Measurements from ENCODE around the gene RTN1. TPM values are rescaled to one million over a fixed set of nuclear protein-coding genes. Genes with fewer than 3 reads are reported as not detected.
A peak's percentile ranks its signal among the peaks of the same experiment; 100 is the strongest.

RTN1 gene
- total RNA-seq, 4 donors from 2014 or later: 2.9 to 13.6 (median 9.2) TPM

- intact Hi-C loops (cut with DNase I): no loop called here
- H3K4me3 ChIP-seq: peak overlapping the region; percentile 18 to 45 (median 33)
- TF ChIP-seq EP300 (IDR thresholded peaks at IDR 0.05): no peak
- no peak for TF ChIP-seq POLR2AphosphoS5 (IDR thresholded peaks at IDR 0.05)
- TF ChIP-seq, protein P1, sequence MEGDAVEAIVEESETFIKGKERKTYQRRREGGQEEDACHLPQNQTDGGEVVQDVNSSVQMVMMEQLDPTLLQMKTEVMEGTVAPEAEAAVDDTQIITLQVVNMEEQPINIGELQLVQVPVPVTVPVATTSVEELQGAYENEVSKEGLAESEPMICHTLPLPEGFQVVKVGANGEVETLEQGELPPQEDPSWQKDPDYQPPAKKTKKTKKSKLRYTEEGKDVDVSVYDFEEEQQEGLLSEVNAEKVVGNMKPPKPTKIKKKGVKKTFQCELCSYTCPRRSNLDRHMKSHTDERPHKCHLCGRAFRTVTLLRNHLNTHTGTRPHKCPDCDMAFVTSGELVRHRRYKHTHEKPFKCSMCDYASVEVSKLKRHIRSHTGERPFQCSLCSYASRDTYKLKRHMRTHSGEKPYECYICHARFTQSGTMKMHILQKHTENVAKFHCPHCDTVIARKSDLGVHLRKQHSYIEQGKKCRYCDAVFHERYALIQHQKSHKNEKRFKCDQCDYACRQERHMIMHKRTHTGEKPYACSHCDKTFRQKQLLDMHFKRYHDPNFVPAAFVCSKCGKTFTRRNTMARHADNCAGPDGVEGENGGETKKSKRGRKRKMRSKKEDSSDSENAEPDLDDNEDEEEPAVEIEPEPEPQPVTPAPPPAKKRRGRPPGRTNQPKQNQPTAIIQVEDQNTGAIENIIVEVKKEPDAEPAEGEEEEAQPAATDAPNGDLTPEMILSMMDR (IDR thresholded peaks at IDR 0.05): no peak
- no peak for TF ChIP-seq POLR2A (IDR thresholded peaks at IDR 0.05; ENCODE audit: low read depth)
- no peaks in the 10 kb centered on the region for H3K36me3 ChIP-seq
- H3K27me3 ChIP-seq: peaks cover 0 to 36% (median 0%) of the 10 kb centered on the region in 4 donors
- H3K9me3 ChIP-seq: no peaks in the 10 kb centered on the region
- 4% methylated on average over 16 of the region's 57 CpGs for WGBS
- H3K4me1 ChIP-seq: peaks cover 0 to 9% (median 8%) of the 10 kb centered on the region in 4 donors
- H3K27ac ChIP-seq (replicated peaks in 1 of 4): no peak overlapping the region
- DNase-seq (ENCODE audit: extremely low spot score): no peak
Measured at GRCh38 chr14:59630288-59630963, 240.2 kb downstream of the RTN1 start.

DNA sequence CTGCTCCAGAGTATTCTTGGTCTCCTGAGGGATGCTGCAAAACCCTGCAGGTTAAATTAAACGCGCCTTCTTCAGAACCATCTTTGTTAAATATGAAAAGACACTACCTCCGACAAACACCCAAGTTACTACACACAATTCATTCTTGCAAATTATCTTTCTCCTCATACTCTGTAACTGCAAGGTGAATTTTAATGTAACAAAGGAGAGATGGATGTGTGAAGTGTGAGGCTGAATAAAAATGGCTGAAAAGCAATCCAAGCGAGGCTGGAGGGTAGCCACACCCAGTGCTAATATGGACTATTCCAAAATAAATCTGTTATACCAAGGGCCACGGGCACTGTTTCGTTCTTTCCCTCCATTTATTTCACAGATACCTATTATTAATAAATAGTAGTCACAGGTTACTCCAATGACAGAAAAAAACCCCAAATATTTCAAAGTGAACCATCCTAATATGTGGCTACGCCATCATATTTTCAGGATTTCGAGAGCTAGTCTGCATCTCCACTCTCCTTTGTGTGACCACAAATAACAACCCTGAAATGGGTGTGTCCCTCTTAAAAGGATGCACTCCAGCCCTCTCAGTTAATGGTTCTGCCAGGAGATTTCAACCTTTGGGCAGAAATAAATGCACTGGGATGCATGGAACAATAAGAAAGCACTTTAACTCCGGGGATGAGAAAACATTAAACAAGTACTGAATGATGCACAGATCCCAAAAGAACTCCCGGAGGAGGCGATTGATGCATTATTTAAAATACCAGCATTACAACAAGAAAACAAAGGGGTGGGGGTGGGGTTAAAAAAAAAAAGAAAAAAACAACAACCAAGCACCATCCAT, 240.9 kb downstream of the RTN1 start:
- Histone ChIP-seq H3K27me3 (peaks cover 0 to 36% (median 0%) of the 10 kb centered on the region in 4 donors), H3K4me1 (peaks cover 0 to 9% (median 8%) of the 10 kb centered on the region in 4 donors), H3K27ac (replicated peaks in 1 of 4) (no peak overlapping the region), H3K4me3 (no peak overlapping the region), H3K9me3 (no peaks in the 10 kb centered on the region), H3K36me3 (no peaks in the 10 kb centered on the region)
- TF ChIP-seq, protein P1 (IDR thresholded peaks at IDR 0.05): no peak
- TF ChIP-seq POLR2A (IDR thresholded peaks at IDR 0.05; ENCODE audit: low read depth) (no peak), POLR2AphosphoS5 (IDR thresholded peaks at IDR 0.05) (no peak), EP300 (IDR thresholded peaks at IDR 0.05) (no peak)
- intact Hi-C loops (cut with DNase I): no loop called here
- DNase-seq (ENCODE audit: extremely low spot score): no peak
- 71% methylated on average over 11 of the region's 11 CpGs for WGBS

DNA sequence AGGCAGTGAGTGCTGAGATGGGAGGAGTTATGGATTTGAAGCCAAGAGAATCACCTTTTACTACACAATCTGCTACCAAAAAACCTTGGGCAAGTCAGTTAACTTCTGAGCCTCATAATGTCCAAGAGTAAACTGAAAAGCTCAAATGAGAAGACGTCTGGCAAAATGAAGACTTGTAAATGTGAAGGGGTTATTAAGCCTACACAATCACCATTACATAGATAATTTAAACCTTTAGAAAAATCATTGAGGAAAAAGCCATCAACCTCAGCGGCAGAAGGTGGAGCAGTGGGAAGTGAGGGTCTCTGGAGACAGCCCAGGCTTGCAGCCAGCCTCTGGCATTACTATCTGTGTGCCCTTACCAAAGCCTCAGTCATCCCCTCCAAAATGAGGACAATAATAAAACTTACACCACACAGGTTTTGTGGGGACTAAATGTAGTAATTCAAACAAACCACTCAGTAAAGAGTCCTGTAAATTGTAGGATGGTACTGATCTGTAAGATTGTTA, 243.5 kb downstream of the RTN1 start:
- H3K36me3 ChIP-seq: no peaks in the 10 kb centered on the region
- H3K27me3 ChIP-seq: peaks cover 0 to 28% (median 0%) of the 10 kb centered on the region in 4 donors
- WGBS: 78% methylated on average over 2 of the region's 2 CpGs

DNA sequence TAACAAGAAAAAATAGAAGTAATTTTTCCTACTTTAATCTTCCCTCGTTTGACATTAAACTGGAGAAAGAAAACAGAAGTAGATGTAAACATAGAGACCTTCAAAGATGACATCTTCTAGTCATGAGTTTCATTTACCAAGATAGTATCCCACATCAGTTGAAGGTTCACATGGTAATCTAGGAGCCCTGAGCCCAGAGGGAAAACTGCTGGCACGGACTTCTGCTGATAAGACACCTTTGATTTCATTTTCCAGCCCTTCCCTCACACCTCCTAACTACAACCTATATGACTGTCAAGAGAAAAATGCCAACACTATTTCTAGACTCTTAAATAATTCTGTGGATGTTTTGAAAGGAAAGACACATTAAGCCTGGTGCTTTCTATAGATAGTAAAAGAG, 247.9 kb downstream of the RTN1 start:
- WGBS: 44% methylated on average over 2 of the region's 2 CpGs
- no peaks in the 10 kb centered on the region for H3K9me3 ChIP-seq
- H3K36me3 ChIP-seq: no peaks in the 10 kb centered on the region
- H3K27me3 ChIP-seq: no peaks in the 10 kb centered on the region
- no peak for DNase-seq (ENCODE audit: extremely low spot score)
- TF ChIP-seq POLR2A (IDR thresholded peaks at IDR 0.05; ENCODE audit: low read depth) (no peak), POLR2AphosphoS5 (IDR thresholded peaks at IDR 0.05) (no peak), EP300 (IDR thresholded peaks at IDR 0.05) (no peak)
- TF ChIP-seq, protein P1 (IDR thresholded peaks at IDR 0.05): no peak
- intact Hi-C loops (cut with DNase I): no loop called here
- no peak overlapping the region for H3K27ac ChIP-seq (replicated peaks in 1 of 4)
- H3K4me3 ChIP-seq: no peak overlapping the region
- H3K4me1 ChIP-seq: no peaks in the 10 kb centered on the region

More for the DNA sequence above, 243.5 kb downstream of the RTN1 start:
- TF ChIP-seq EP300 (IDR thresholded peaks at IDR 0.05) (no peak), POLR2A (IDR thresholded peaks at IDR 0.05; ENCODE audit: low read depth) (no peak), POLR2AphosphoS5 (IDR thresholded peaks at IDR 0.05) (no peak)
- TF ChIP-seq, protein P1 (IDR thresholded peaks at IDR 0.05): no peak
- no peak overlapping the region for H3K4me3 ChIP-seq
- peaks cover 0 to 9% (median 8%) of the 10 kb centered on the region in 4 donors for H3K4me1 ChIP-seq
- intact Hi-C loops (cut with DNase I): no loop called here
- no peaks in the 10 kb centered on the region for H3K9me3 ChIP-seq
- H3K27ac ChIP-seq (replicated peaks in 1 of 4): no peak overlapping the region
- DNase-seq (ENCODE audit: extremely low spot score): no peak
